ENCODE results near the gene RGL1. TPM values are rescaled to one million over a fixed set of nuclear protein-coding genes. Genes with fewer than 3 reads are reported as not detected.

Gene RGL1
- total RNA-seq, 1 experiment from 2014 or later, result 0.92 TPM

DNA sequence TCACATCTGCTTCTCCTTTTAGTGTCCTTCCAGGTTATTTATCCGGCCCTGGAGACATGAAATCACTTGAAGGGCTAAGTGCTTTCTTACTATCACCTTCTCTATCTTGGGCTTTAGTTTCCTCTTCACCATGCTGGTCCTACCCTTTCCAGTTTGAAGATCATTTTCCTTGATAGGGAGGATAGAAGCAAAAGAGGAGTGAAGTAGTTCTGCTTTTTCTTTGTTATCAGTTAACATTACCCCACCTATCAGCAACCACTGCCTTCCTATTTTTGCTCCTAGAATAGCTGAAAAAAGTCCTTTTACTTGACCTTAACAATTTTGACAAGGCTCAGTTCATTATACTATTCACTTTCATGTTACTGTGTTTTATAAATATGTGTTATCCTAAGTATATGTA lies 19.4 kb downstream of the RGL1 start:
- in situ Hi-C loops (cut with HindIII; ENCODE audit: low pct_unique_long_range_greater_than_20kb, low sequenced_read_pairs) (no loop called here), intact Hi-C loops (cut with micrococcal nuclease; ENCODE audit: unreplicated experiment) (no loop called here)
- Histone ChIP-seq H3K4me3 (ENCODE audit: low read depth in 2 of 2, low read length in 2 of 2) (no peak overlapping the region), H3K4me1 (ENCODE audit: control insufficient read depth, insufficient read depth, low read length) (no peaks in the 10 kb centered on the region), H3K27me3 (ENCODE audit: control insufficient read depth, insufficient read depth, low read length) (no peaks in the 10 kb centered on the region), H3K27ac (ENCODE audit: low read length) (no peak overlapping the region), H3K36me3 (ENCODE audit: control insufficient read depth, insufficient read depth, low read length) (no peaks in the 10 kb centered on the region), H3K9me3 (ENCODE audit: control insufficient read depth, insufficient read depth, low read depth, low read length) (no peaks in the 10 kb centered on the region)
- BruUV-seq (replicated peaks), result no TSS peak
- ATAC-seq, result no peak
- ChIA-PET POLR2A (no interaction called here), CTCF (no interaction called here)
- no peak for DNase-seq (ENCODE audit: low read depth, low spot score)
- no peak for TF ChIP-seq POLR2AphosphoS5 (IDR thresholded peaks at IDR 0.05; ENCODE audit: low read depth, low read length)
- TF ChIP-seq, protein P1, sequence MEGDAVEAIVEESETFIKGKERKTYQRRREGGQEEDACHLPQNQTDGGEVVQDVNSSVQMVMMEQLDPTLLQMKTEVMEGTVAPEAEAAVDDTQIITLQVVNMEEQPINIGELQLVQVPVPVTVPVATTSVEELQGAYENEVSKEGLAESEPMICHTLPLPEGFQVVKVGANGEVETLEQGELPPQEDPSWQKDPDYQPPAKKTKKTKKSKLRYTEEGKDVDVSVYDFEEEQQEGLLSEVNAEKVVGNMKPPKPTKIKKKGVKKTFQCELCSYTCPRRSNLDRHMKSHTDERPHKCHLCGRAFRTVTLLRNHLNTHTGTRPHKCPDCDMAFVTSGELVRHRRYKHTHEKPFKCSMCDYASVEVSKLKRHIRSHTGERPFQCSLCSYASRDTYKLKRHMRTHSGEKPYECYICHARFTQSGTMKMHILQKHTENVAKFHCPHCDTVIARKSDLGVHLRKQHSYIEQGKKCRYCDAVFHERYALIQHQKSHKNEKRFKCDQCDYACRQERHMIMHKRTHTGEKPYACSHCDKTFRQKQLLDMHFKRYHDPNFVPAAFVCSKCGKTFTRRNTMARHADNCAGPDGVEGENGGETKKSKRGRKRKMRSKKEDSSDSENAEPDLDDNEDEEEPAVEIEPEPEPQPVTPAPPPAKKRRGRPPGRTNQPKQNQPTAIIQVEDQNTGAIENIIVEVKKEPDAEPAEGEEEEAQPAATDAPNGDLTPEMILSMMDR (IDR thresholded peaks at IDR 0.05), result no peak
- TF ChIP-seq SIN3A (IDR thresholded peaks at IDR 0.05; ENCODE audit: borderline replicate concordance, insufficient read depth, low read depth, low read length), result no peak
- TF ChIP-seq, protein P2, sequence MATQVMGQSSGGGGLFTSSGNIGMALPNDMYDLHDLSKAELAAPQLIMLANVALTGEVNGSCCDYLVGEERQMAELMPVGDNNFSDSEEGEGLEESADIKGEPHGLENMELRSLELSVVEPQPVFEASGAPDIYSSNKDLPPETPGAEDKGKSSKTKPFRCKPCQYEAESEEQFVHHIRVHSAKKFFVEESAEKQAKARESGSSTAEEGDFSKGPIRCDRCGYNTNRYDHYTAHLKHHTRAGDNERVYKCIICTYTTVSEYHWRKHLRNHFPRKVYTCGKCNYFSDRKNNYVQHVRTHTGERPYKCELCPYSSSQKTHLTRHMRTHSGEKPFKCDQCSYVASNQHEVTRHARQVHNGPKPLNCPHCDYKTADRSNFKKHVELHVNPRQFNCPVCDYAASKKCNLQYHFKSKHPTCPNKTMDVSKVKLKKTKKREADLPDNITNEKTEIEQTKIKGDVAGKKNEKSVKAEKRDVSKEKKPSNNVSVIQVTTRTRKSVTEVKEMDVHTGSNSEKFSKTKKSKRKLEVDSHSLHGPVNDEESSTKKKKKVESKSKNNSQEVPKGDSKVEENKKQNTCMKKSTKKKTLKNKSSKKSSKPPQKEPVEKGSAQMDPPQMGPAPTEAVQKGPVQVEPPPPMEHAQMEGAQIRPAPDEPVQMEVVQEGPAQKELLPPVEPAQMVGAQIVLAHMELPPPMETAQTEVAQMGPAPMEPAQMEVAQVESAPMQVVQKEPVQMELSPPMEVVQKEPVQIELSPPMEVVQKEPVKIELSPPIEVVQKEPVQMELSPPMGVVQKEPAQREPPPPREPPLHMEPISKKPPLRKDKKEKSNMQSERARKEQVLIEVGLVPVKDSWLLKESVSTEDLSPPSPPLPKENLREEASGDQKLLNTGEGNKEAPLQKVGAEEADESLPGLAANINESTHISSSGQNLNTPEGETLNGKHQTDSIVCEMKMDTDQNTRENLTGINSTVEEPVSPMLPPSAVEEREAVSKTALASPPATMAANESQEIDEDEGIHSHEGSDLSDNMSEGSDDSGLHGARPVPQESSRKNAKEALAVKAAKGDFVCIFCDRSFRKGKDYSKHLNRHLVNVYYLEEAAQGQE (IDR thresholded peaks at IDR 0.05; ENCODE audit: insufficient read depth in 1 of 2, low read depth in 2 of 2, low read length in 1 of 2), result no peak
- TF ChIP-seq TCF7L2 (IDR thresholded peaks at IDR 0.05; ENCODE audit: low read depth, low read length), result no peak

DNA sequence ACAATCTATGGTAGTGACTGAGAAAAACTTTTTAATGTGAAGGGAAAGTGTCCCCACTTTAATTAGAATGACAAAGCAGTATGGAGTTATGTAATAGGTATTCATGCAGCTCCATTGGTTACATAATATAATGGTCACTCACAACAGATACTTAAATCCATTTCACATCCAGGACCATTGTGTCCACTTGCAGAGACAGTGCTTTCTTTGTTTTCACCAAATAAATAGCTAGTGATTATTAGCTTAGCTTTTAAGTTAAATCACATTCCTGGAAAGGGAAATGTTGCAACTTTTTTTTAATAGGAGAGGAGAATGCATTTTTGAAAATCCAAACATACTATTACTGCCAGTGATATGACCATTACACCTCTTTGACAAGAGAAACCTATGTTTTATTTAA lies 22.9 kb downstream of the RGL1 start:
- DNase-seq (ENCODE audit: low read depth, low spot score) (no peak), ATAC-seq (no peak)
- intact Hi-C loops (cut with micrococcal nuclease; ENCODE audit: unreplicated experiment) (no loop called here), in situ Hi-C loops (cut with HindIII; ENCODE audit: low pct_unique_long_range_greater_than_20kb, low sequenced_read_pairs) (no loop called here)
- no peak for TF ChIP-seq TCF7L2 (IDR thresholded peaks at IDR 0.05; ENCODE audit: low read depth, low read length)
- TF ChIP-seq SIN3A (IDR thresholded peaks at IDR 0.05; ENCODE audit: borderline replicate concordance, insufficient read depth, low read depth, low read length), result no peak
- TF ChIP-seq, protein P2 (IDR thresholded peaks at IDR 0.05; ENCODE audit: insufficient read depth in 1 of 2, low read depth in 2 of 2, low read length in 1 of 2), result no peak
- TF ChIP-seq POLR2AphosphoS5 (IDR thresholded peaks at IDR 0.05; ENCODE audit: low read depth, low read length), result no peak
- TF ChIP-seq, protein P1 (IDR thresholded peaks at IDR 0.05), result no peak
- Histone ChIP-seq H3K4me3 (ENCODE audit: low read depth in 2 of 2, low read length in 2 of 2) (no peak overlapping the region), H3K27ac (ENCODE audit: low read length) (no peak overlapping the region), H3K4me1 (ENCODE audit: control insufficient read depth, insufficient read depth, low read length) (no peaks in the 10 kb centered on the region), H3K27me3 (ENCODE audit: control insufficient read depth, insufficient read depth, low read length) (no peaks in the 10 kb centered on the region), H3K36me3 (ENCODE audit: control insufficient read depth, insufficient read depth, low read length) (no peaks in the 10 kb centered on the region), H3K9me3 (ENCODE audit: control insufficient read depth, insufficient read depth, low read depth, low read length) (no peaks in the 10 kb centered on the region)
- BruUV-seq (replicated peaks), result no TSS peak
- ChIA-PET POLR2A (no interaction called here), CTCF (no interaction called here)
